ENCODE data around the gene PALD1.

The PALD1 gene

GRCh38 chr10:70564901-70565351, 86.4 kb downstream of the PALD1 start:
- no peak for ATAC-seq (replicated peaks; ENCODE audit: extremely low read depth, poor library complexity, severe bottlenecking)
- Mint-ChIP-seq H3K4me3 (no peak overlapping the region), H3K36me3 (ENCODE audit: insufficient read depth) (peaks cover 4% of the 10 kb centered on the region), H3K4me1 (peaks cover 45% of the 10 kb centered on the region), H3K27me3 (no peaks in the 10 kb centered on the region), H3K27ac (ENCODE audit: low read depth) (peak overlapping the region; percentile 32), H3K9me3 (no peaks in the 10 kb centered on the region)
- no peak for DNase-seq (ENCODE audit: low spot score in 2 of 2)

DNA sequence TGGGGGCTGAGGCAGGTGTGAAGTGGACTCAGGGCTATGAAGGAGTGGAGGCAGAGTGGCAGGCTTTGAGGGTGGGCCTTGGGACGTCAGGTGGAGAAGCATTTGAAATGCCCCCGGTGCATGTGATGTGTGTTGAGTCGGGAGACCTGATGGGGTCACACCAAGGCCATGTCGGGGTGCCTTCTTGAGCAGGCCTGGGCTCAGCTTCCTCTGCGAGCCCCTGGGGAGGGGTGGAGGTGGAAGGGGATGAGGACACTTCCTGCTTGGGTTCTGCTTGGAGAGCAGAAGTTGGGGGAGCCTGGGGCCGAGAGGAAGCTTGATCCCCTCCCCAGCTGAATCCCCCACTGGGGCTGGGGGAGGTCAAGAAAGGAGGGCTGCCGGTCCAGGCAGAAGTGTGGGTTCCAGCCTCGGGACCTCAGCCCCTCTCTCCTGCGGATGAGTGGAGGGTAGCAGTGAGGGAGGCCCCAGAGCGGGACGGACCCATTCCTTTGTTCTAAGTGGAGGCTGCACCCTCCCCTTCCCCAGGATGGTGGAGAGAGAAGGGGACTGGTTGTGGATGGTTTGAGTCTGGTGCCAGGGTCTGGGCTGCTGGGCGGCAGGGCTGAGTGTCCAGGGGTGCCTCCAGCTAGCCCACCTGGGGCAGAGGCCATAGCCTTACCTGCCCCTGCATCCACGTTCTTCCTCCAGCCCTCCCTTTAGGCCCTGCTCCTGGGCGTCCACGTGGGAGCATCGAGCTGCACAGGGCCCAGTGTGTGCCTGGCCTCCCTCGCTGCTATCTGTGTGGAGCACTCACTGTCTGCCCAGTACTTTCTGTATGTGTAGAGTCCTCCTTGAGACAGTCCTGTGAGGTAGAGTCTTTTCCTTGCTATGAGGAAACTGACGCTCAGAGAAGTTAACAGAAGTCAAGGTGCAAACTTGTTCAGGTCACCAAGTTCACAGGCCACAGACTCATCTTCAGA, 87.3 kb downstream of the PALD1 start:
- DNase-seq (ENCODE audit: low spot score in 2 of 2), result no peak
- H3K4me3 Mint-ChIP-seq, result no peak overlapping the region
- peak overlapping the region; percentile 35 for H3K27ac Mint-ChIP-seq (ENCODE audit: low read depth)
- H3K4me1 Mint-ChIP-seq, result peaks cover 42% of the 10 kb centered on the region
- H3K36me3 Mint-ChIP-seq (ENCODE audit: insufficient read depth), result peaks cover 4% of the 10 kb centered on the region
- no peak for ATAC-seq (replicated peaks; ENCODE audit: extremely low read depth, poor library complexity, severe bottlenecking)
- H3K9me3 Mint-ChIP-seq, result no peaks in the 10 kb centered on the region
- no peaks in the 10 kb centered on the region for H3K27me3 Mint-ChIP-seq

DNA sequence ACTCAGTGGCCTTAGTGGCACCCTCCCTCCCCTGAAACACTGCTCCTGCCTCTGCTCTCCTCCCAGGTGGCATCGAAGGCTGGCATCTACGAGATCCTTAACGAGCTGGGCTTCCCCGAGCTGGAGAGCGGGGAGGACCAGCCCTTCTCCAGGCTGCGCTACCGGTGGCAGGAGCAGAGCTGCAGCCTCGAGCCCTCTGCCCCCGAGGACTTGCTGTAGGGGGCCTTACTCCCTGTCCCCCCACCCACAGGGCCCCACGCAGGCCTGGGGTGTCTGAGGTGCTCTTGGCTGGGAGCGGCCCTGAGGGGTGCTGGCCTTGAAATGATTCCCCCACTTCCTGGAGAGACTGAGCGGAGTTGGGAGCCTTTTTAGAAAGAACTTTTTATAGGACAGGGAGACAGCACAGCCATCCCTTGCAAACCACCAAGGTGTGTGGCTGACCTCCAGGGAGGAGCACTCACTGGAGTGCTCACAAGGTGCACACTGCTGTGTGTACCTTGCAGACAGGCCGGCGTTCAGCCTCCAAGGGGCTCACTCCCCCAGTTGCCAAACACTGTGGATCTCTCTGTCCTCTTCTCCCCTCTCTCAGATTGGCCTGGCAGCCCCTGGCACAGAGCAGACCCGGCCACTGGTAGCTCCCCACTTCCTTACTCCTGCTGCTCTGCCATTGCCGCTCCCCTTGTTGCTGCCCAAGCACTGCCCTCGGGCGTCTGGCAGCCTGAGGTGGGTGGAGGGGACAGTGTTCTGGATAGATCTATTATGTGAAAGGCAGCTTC, 88.1 kb downstream of the PALD1 start:
- Mint-ChIP-seq H3K4me1 (peaks cover 33% of the 10 kb centered on the region), H3K9me3 (no peaks in the 10 kb centered on the region), H3K4me3 (no peak overlapping the region), H3K27me3 (no peaks in the 10 kb centered on the region), H3K27ac (ENCODE audit: low read depth) (peak overlapping the region; percentile 35), H3K36me3 (ENCODE audit: insufficient read depth) (peaks cover 4% of the 10 kb centered on the region)
- no peak for DNase-seq (ENCODE audit: low spot score in 2 of 2)
- ATAC-seq (replicated peaks; ENCODE audit: extremely low read depth, poor library complexity, severe bottlenecking), result no peak

DNA sequence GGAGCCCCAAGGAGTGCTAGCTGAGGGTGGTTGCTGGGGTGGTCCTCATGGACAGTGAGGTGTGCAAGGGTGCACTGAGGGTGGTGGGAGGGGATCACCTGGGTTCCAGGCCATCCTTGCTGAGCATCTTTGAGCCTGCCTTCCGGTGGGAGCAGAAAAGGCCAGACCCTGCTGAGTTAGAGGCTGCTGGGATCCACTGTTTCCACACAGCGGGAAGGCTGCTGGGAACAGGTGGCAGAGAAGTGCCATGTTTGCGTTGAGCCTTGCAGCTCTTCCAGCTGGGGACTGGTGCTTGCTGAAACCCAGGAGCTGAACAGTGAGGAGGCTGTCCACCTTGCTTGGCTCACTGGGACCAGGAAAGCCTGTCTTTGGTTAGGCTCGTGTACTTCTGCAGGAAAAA, 89.0 kb downstream of the PALD1 start:
- no peak for ATAC-seq (replicated peaks; ENCODE audit: extremely low read depth, poor library complexity, severe bottlenecking)
- Mint-ChIP-seq H3K9me3 (no peaks in the 10 kb centered on the region), H3K4me3 (no peak overlapping the region), H3K36me3 (ENCODE audit: insufficient read depth) (peaks cover 5% of the 10 kb centered on the region), H3K27me3 (no peaks in the 10 kb centered on the region), H3K4me1 (peaks cover 25% of the 10 kb centered on the region), H3K27ac (ENCODE audit: low read depth) (peak overlapping the region; percentile 41)
- DNase-seq (ENCODE audit: low spot score in 2 of 2), result no peak

DNA sequence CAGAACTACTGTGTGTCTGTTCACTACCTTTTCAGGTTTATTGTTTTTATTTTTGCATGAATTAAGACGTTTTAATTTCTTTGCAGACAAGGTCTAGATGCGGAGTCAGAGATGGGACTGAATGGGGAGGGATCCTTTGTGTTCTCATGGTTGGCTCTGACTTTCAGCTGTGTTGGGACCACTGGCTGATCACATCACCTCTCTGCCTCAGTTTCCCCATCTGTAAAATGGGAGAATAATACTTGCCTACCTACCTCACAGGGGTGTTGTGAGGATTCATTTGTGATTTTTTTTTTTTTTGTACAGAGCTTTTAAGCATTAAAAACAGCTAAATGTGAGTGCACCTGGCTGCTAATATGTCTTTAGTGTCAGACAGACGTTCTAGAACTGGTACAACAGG, 89.5 kb downstream of the PALD1 start:
- DNase-seq (ENCODE audit: low spot score in 2 of 2), result no peak
- H3K9me3 Mint-ChIP-seq, result no peaks in the 10 kb centered on the region
- H3K27me3 Mint-ChIP-seq, result no peaks in the 10 kb centered on the region
- peaks cover 26% of the 10 kb centered on the region for H3K4me1 Mint-ChIP-seq
- no peak for ATAC-seq (replicated peaks; ENCODE audit: extremely low read depth, poor library complexity, severe bottlenecking)
- H3K4me3 Mint-ChIP-seq, result no peak overlapping the region
- peaks cover 6% of the 10 kb centered on the region for H3K36me3 Mint-ChIP-seq (ENCODE audit: insufficient read depth)
- peak overlapping the region; percentile 41 for H3K27ac Mint-ChIP-seq (ENCODE audit: low read depth)

DNA sequence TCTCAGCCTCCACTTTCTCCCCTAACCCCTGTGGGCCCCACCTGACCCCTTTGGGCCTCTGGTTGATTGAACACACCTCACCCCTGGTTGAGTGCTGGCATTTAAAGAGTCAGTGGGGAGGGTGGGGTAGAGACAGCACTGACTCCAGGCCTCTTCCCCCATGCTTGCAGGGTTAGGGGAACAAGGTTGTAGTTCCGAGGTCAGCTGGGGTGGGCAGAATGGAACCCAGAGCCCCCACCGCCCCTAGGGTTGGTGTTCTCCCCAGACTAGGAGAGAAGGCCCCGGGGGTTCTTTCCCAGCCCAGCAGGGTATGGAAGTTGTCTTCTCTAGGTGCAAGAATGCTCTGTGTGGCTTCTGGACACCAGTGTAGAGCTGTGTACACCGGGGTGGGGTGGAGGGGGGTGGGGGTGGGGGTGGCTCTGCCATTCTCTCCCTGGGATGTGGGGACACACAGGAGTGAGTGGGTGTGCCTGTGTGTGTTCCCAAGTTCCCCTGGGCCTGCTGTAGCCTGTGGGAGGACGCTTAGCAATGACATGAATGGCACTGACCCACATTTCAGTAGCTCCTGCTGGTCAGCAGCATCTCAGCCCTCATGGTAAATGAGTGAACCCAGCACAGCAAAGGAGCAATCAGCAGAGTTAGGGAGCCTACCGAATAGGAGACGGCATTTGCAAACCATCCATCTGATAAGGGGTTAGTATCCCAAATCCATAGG, 90.4 kb downstream of the PALD1 start:
- H3K4me1 Mint-ChIP-seq, result peaks cover 23% of the 10 kb centered on the region
- no peaks in the 10 kb centered on the region for H3K9me3 Mint-ChIP-seq
- no peaks in the 10 kb centered on the region for H3K27me3 Mint-ChIP-seq
- DNase-seq (ENCODE audit: low spot score in 2 of 2) (no peak), ATAC-seq (replicated peaks; ENCODE audit: extremely low read depth, poor library complexity, severe bottlenecking) (no peak)
- H3K36me3 Mint-ChIP-seq (ENCODE audit: insufficient read depth), result peaks cover 6% of the 10 kb centered on the region
- no peak overlapping the region for H3K27ac Mint-ChIP-seq (ENCODE audit: low read depth)
- no peak overlapping the region for H3K4me3 Mint-ChIP-seq

GRCh38 chr10:70571236-70571635, 92.7 kb downstream of the PALD1 start:
- Mint-ChIP-seq H3K27ac (ENCODE audit: low read depth) (no peak overlapping the region), H3K36me3 (ENCODE audit: insufficient read depth) (peaks cover 6% of the 10 kb centered on the region)
- ATAC-seq (replicated peaks; ENCODE audit: extremely low read depth, poor library complexity, severe bottlenecking), result no peak

GRCh38 chr10:70571636-70572439, 93.3 kb downstream of the PALD1 start:
- ATAC-seq (replicated peaks; ENCODE audit: extremely low read depth, poor library complexity, severe bottlenecking) (no peak), DNase-seq (ENCODE audit: low spot score in 2 of 2) (no peak)
- Mint-ChIP-seq H3K4me1 (peaks cover 28% of the 10 kb centered on the region), H3K36me3 (ENCODE audit: insufficient read depth) (peaks cover 6% of the 10 kb centered on the region), H3K4me3 (no peak overlapping the region), H3K27me3 (no peaks in the 10 kb centered on the region), H3K9me3 (no peaks in the 10 kb centered on the region), H3K27ac (ENCODE audit: low read depth) (no peak overlapping the region)

More at GRCh38 chr10:70571236-70571635, 92.7 kb downstream of the PALD1 start:
- DNase-seq (ENCODE audit: low spot score in 2 of 2), result no peak
- H3K9me3 Mint-ChIP-seq, result no peaks in the 10 kb centered on the region
- H3K4me1 Mint-ChIP-seq, result peaks cover 22% of the 10 kb centered on the region
- no peaks in the 10 kb centered on the region for H3K27me3 Mint-ChIP-seq
- H3K4me3 Mint-ChIP-seq, result no peak overlapping the region

- ATAC-seq (replicated peaks; ENCODE audit: extremely low read depth, poor library complexity, severe bottlenecking), result no peak
- Mint-ChIP-seq H3K4me1 (peaks cover 48% of the 10 kb centered on the region), H3K4me3 (no peak overlapping the region), H3K27ac (ENCODE audit: low read depth) (no peak overlapping the region), H3K27me3 (no peaks in the 10 kb centered on the region), H3K9me3 (no peaks in the 10 kb centered on the region), H3K36me3 (ENCODE audit: insufficient read depth) (peaks cover 10% of the 10 kb centered on the region)
- no peak for DNase-seq (ENCODE audit: low spot score in 2 of 2)
Measured at GRCh38 chr10:70573599-70574506, 95.3 kb downstream of the PALD1 start.

DNA sequence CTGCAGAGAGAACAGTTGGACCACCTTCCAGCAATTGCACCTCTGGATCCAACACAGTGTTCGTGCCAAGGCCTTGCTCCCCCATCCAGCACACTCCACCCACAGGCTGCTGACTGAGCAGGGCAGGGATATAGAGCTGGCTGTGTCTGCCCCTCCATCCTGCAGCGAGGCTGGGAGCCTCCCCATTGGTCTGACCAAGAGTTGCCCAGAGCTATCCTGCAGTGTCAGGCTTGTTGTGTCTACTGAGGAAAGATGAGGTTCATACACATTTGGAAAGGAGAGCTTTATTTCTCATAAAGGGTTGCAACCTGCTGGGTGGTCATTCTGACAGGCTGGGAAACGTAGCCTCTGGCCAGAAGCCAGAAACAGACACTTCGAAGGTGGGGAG, 96.9 kb downstream of the PALD1 start:
- peaks cover 4% of the 10 kb centered on the region for H3K9me3 Mint-ChIP-seq
- peak overlapping the region; percentile 95 for H3K27ac Mint-ChIP-seq (ENCODE audit: low read depth)
- H3K27me3 Mint-ChIP-seq, result no peaks in the 10 kb centered on the region
- ATAC-seq (replicated peaks; ENCODE audit: extremely low read depth, poor library complexity, severe bottlenecking), result no peak
- H3K36me3 Mint-ChIP-seq (ENCODE audit: insufficient read depth), result peaks cover 6% of the 10 kb centered on the region
- H3K4me3 Mint-ChIP-seq, result peak overlapping the region; percentile 69
- no peak for DNase-seq (ENCODE audit: low spot score in 2 of 2)
- H3K4me1 Mint-ChIP-seq, result peaks cover 56% of the 10 kb centered on the region

Data from central memory CD8-positive, alpha-beta T cell (primary cell).